Memory B cell (primary cell): ENCODE results near the gene COX7A2L.
"Not testable (repeated sequence)": the region's sequence is repeated elsewhere in the genome, so short reads cannot be mapped to it uniquely, and the experiment has no call there.

Experiments
- ATAC-seq: fragments of 150-1000 bp; cut with Tn5 transposase; 2 replicates; pipeline ENCODE4 v1.10.0; 2021; ENCODE audit warnings: low read depth, mild to moderate bottlenecking, moderate library complexity
- DNase-seq, 2 donors: peaks; one replicate each; pipeline ENCODE4 v3.0.0; 2022; ENCODE audit warnings: low spot score in 2 of 2
- H3K27ac Mint-ChIP-seq: one replicate; pipeline ENCODE4 v1.8.0; 2022; ENCODE audit warnings: mild to moderate bottlenecking, moderate library complexity, mixed read lengths
- H3K27me3 Mint-ChIP-seq: one replicate; pipeline ENCODE4 v1.8.0; 2022; ENCODE audit warnings: mixed read lengths
- H3K36me3 Mint-ChIP-seq: one replicate; pipeline ENCODE4 v1.8.0; 2022; ENCODE audit warnings: mild to moderate bottlenecking, mixed read lengths
- H3K4me1 Mint-ChIP-seq: one replicate; pipeline ENCODE4 v1.8.0; 2022; ENCODE audit warnings: mixed read lengths
- H3K4me3 Mint-ChIP-seq: one replicate; pipeline ENCODE4 v1.8.0; 2022; ENCODE audit warnings: mild to moderate bottlenecking, moderate library complexity, mixed read lengths
- H3K9me3 Mint-ChIP-seq: one replicate; pipeline ENCODE4 v1.8.0; 2022; ENCODE audit warnings: mixed read lengths

Gene COX7A2L

GRCh38 chr2:42359304-42359964, 1.6 kb downstream of the COX7A2L start:
- Mint-ChIP-seq H3K27me3 (no peaks in the 10 kb centered on the region), H3K27ac (peak overlapping the region; percentile 96), H3K36me3 (peaks cover 4% of the 10 kb centered on the region), H3K4me3 (peak overlapping the region; percentile 92), H3K4me1 (peaks cover 38% of the 10 kb centered on the region), H3K9me3 (no peaks in the 10 kb centered on the region)
- DNase-seq (no peak), ATAC-seq (no peak)

GRCh38 chr2:42353792-42354429, 7.1 kb downstream of the COX7A2L start:
- peaks cover 13% of the 10 kb centered on the region for H3K36me3 Mint-ChIP-seq
- H3K4me1 Mint-ChIP-seq, result peaks cover 23% of the 10 kb centered on the region
- no peaks in the 10 kb centered on the region for H3K27me3 Mint-ChIP-seq
- ATAC-seq, result no peak
- peak overlapping the region; percentile 60 for H3K27ac Mint-ChIP-seq
- H3K4me3 Mint-ChIP-seq, result no peak overlapping the region
- no peak for DNase-seq
- H3K9me3 Mint-ChIP-seq, result no peaks in the 10 kb centered on the region

- Mint-ChIP-seq H3K27me3 (no peaks in the 10 kb centered on the region), H3K9me3 (no peaks in the 10 kb centered on the region), H3K4me1 (peaks cover 16% of the 10 kb centered on the region), H3K4me3 (no peak overlapping the region), H3K36me3 (peaks cover 25% of the 10 kb centered on the region), H3K27ac (no peak overlapping the region)
- ATAC-seq, result no peak
- DNase-seq, result no peak
Measured at GRCh38 chr2:42351864-42352263, 9.2 kb downstream of the COX7A2L start.

GRCh38 chr2:42350434-42351063, 10.5 kb downstream of the COX7A2L start:
- Mint-ChIP-seq H3K4me1 (peaks cover 11% of the 10 kb centered on the region), H3K27ac (no peak overlapping the region), H3K36me3 (peaks cover 23% of the 10 kb centered on the region), H3K4me3 (no peak overlapping the region), H3K27me3 (no peaks in the 10 kb centered on the region), H3K9me3 (no peaks in the 10 kb centered on the region)
- DNase-seq, result no peak
- ATAC-seq, result no peak

GRCh38 chr2:42348113-42348805, 12.8 kb downstream of the COX7A2L start:
- DNase-seq (no peak), ATAC-seq (no peak)
- peaks cover 31% of the 10 kb centered on the region for H3K36me3 Mint-ChIP-seq
- no peak overlapping the region for H3K4me3 Mint-ChIP-seq
- no peak overlapping the region for H3K27ac Mint-ChIP-seq
- no peaks in the 10 kb centered on the region for H3K4me1 Mint-ChIP-seq
- no peaks in the 10 kb centered on the region for H3K27me3 Mint-ChIP-seq
- H3K9me3 Mint-ChIP-seq, result no peaks in the 10 kb centered on the region

GRCh38 chr2:42347518-42347917, 13.5 kb downstream of the COX7A2L start:
- not testable (repeated sequence) for H3K27me3 Mint-ChIP-seq, DNase-seq, H3K4me3 Mint-ChIP-seq, H3K27ac Mint-ChIP-seq, H3K9me3 Mint-ChIP-seq, ATAC-seq, H3K4me1 Mint-ChIP-seq
- peaks cover 29% of the 10 kb centered on the region for H3K36me3 Mint-ChIP-seq

GRCh38 chr2:42346856-42347255, 14.2 kb downstream of the COX7A2L start:
- peaks cover 26% of the 10 kb centered on the region for H3K36me3 Mint-ChIP-seq
- H3K4me3 Mint-ChIP-seq, H3K9me3 Mint-ChIP-seq, ATAC-seq, H3K4me1 Mint-ChIP-seq, H3K27me3 Mint-ChIP-seq, DNase-seq, H3K27ac Mint-ChIP-seq: not testable (repeated sequence)

GRCh38 chr2:42345986-42346385, 15.0 kb downstream of the COX7A2L start:
- Mint-ChIP-seq H3K9me3 (no peaks in the 10 kb centered on the region), H3K4me3 (no peak overlapping the region), H3K27ac (no peak overlapping the region), H3K27me3 (no peaks in the 10 kb centered on the region), H3K4me1 (peaks cover 5% of the 10 kb centered on the region), H3K36me3 (peaks cover 26% of the 10 kb centered on the region)
- ATAC-seq (no peak), DNase-seq (no peak)

- DNase-seq (no peak), ATAC-seq (no peak)
- Mint-ChIP-seq H3K36me3 (peaks cover 31% of the 10 kb centered on the region), H3K4me3 (no peak overlapping the region), H3K4me1 (peaks cover 11% of the 10 kb centered on the region), H3K27me3 (no peaks in the 10 kb centered on the region), H3K27ac (peak overlapping the region; percentile 58), H3K9me3 (peaks cover 2% of the 10 kb centered on the region)
Measured at GRCh38 chr2:42342795-42343241, 18.2 kb downstream of the COX7A2L start.

- Mint-ChIP-seq H3K4me1 (peaks cover 11% of the 10 kb centered on the region), H3K9me3 (peaks cover 3% of the 10 kb centered on the region), H3K27me3 (no peaks in the 10 kb centered on the region), H3K36me3 (peaks cover 35% of the 10 kb centered on the region), H3K27ac (peak overlapping the region; percentile 32), H3K4me3 (no peak overlapping the region)
- DNase-seq, result no peak
- no peak for ATAC-seq
Measured at GRCh38 chr2:42342061-42342794, 18.8 kb downstream of the COX7A2L start.

GRCh38 chr2:42340938-42341636, 19.9 kb downstream of the COX7A2L start:
- peaks cover 41% of the 10 kb centered on the region for H3K36me3 Mint-ChIP-seq
- H3K27ac Mint-ChIP-seq, result peak overlapping the region; percentile 69
- peaks cover 3% of the 10 kb centered on the region for H3K9me3 Mint-ChIP-seq
- no peak overlapping the region for H3K4me3 Mint-ChIP-seq
- H3K27me3 Mint-ChIP-seq, result no peaks in the 10 kb centered on the region
- no peak for DNase-seq
- ATAC-seq, result no peak
- H3K4me1 Mint-ChIP-seq, result peaks cover 12% of the 10 kb centered on the region

- H3K27ac Mint-ChIP-seq, result peak overlapping the region; percentile 69
- no peak overlapping the region for H3K4me3 Mint-ChIP-seq
- H3K4me1 Mint-ChIP-seq, result peaks cover 13% of the 10 kb centered on the region
- H3K36me3 Mint-ChIP-seq, result peaks cover 40% of the 10 kb centered on the region
- no peaks in the 10 kb centered on the region for H3K27me3 Mint-ChIP-seq
- DNase-seq, result no peak
- no peak for ATAC-seq
- peaks cover 3% of the 10 kb centered on the region for H3K9me3 Mint-ChIP-seq
Measured at GRCh38 chr2:42340045-42340937, 20.7 kb downstream of the COX7A2L start.
